Transverse colon (tissue), 4 donors: Measurements from ENCODE around the gene JUND. TPM values are rescaled to one million over a fixed set of nuclear protein-coding genes. Genes with fewer than 3 reads are reported as not detected.

Source experiments
- DNase-seq: peaks from one replicate; pipeline ENCODE4 v3.0.0-alpha.2; 2019
- H3K27ac ChIP-seq, 4 donors: fragments of 200-600 bp; sonication (generic); 2 replicates each; pipeline ENCODE4 v1.5.1; 2016 to 2018; ENCODE audit warnings: inconsistent platforms in 4 of 4
- H3K27me3 ChIP-seq: fragments of 200-600 bp; sonication (generic); 2 replicates; pipeline ENCODE4 v1.5.1; 2017; ENCODE audit warnings: inconsistent platforms
- H3K36me3 ChIP-seq, 4 donors: fragments of 200-600 bp; sonication (generic); 2 replicates each; pipeline ENCODE4 v1.5.1; 2017 to 2019; ENCODE audit warnings: inconsistent platforms in 4 of 4
- H3K4me1 ChIP-seq, 4 donors: fragments of 200-600 bp; sonication (generic); 2 replicates each; pipeline ENCODE4 v1.5.1; 2017 to 2020; ENCODE audit warnings: inconsistent platforms in 4 of 4
- H3K4me3 ChIP-seq, 4 donors: fragments of 200-600 bp; sonication (generic); 1 replicate in 1 of 4; 2 replicates in 3 of 4; pipeline versions ENCODE4 v1.5.1 to v1.6.1; 2017 to 2019; ENCODE audit warnings: inconsistent platforms in 4 of 4
- H3K9me3 ChIP-seq, 2 donors: fragments of 200-600 bp; sonication (generic); 2 replicates each; pipeline ENCODE4 v1.5.1; 2017 to 2019; ENCODE audit warnings: inconsistent platforms in 2 of 2
- CTCF ChIP-seq, 5 experiments: fragments of 200-600 bp in 3 of 5; fragments of 450-650 bp in 2 of 5; sonication (generic) in 3 of 5; IDR thresholded peaks; 1 replicate in 2 of 5; 2 replicates in 3 of 5; pipeline ENCODE4 v1.5.1; 2016 to 2017; ENCODE audit warnings: antibody characterized with exemption in 5 of 5, inconsistent platforms in 3 of 5, mild to moderate bottlenecking in 2 of 5, moderate library complexity in 1 of 5
- EP300 ChIP-seq: sonication (generic); formaldehyde crosslinking; IDR thresholded peaks from one replicate; pipeline ENCODE4 v1.6.1; 2017; ENCODE audit warnings: antibody characterized with exemption, low read depth
- POLR2A ChIP-seq: fragments of 450-650 bp; IDR thresholded peaks from one replicate; pipeline ENCODE4 v1.6.1; 2016; ENCODE audit warnings: antibody characterized with exemption, mild to moderate bottlenecking, moderate library complexity
- POLR2AphosphoS5 ChIP-seq, 3 donors: sonication (generic); formaldehyde crosslinking; IDR thresholded peaks; one replicate each; pipeline ENCODE4 v1.6.1; 2016; ENCODE audit warnings: antibody characterized with exemption in 3 of 3
- WGBS, 2 donors: methylation state at CpG; one replicate each; pipeline ENCODE4 v1.1.5; 2018; ENCODE audit warnings: low coverage in 1 of 2; 5-methylcytosine and 5-hydroxymethylcytosine counted together
- in situ Hi-C, 4 donors: fragments of 200-750 bp; cut with MboI; loops; one replicate each; pipeline versions ENCODE4 v1.15.0 to v1.15.1; 2017; ENCODE audit warnings: low sequenced_read_pairs in 3 of 4, low pct_ligation_motif_present in 1 of 4, low pct_unique_long_range_greater_than_20kb in 1 of 4
- intact Hi-C: fragments of 100-400 bp; cut with DNase I; formaldehyde crosslinking; loops from one replicate; pipeline ENCODE4 v1.15.1; 2023; ENCODE audit warnings: low total_unique reads
- total RNA-seq, 4 donors: library from RNA; depleted of rRNA; stranded (reverse); fragments of >200 nt; gene quantifications; one replicate each; pipeline ENCODE4 v1.1.0, GENCODE V29; 2016

Gene JUND
- total RNA-seq, 4 donors from 2014 or later, result 714 to 2,423 (median 1,288) TPM

DNA sequence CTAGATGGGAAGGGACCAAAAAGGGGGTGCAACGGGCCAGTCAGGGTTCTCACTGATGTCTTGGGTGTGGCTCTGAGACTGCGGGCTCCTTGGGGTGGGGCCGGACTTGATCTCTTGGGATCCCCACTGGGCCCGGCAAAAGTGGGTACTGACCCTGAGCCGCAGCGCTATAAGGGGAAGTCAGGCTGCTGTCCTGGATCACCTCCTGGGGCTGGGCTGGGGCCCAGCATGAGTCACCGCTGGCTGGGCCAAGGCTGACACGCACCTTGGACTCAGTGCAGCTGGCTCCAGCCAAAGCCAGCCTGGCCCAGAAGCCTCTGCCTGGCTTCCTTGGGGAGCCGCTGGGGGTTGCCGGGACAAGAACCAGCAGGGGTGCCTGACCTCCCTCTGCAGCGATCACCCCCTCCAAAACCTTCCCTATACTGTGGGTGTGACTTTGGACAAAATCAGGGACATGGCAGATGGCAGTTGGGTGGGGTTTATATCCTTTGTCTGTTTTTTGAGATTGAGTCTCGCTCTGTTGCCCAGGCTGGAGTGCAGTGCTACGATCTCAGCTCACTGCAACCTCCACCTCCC lies 6.6 kb downstream of the JUND start:
- Histone ChIP-seq H3K27me3 (no peaks in the 10 kb centered on the region), H3K4me1 (peaks cover 29 to 65% (median 48%) of the 10 kb centered on the region in 4 donors), H3K4me3 (peak overlapping the region in 1 of 4 donors; percentile 0), H3K9me3 (no peaks in the 10 kb centered on the region), H3K27ac (peak overlapping the region; percentile 77 to 100 (median 90)), H3K36me3 (peaks cover 0 to 7% (median 3%) of the 10 kb centered on the region in 4 donors)
- DNase-seq, result peak; percentile 92
- WGBS, 2 donors, result 22% methylated on average over 11 of the region's 13 CpGs; no CpG with 5 or more reads in 1 of the 2 donors
- TF ChIP-seq EP300, result peak; percentile 65
- TF ChIP-seq CTCF (IDR thresholded peaks at IDR 0.05), result peak in 3 of 5 experiments; percentile 9 to 44 (median 38)
- peak; percentile 71 to 94 (median 89) for TF ChIP-seq POLR2AphosphoS5 (IDR thresholded peaks at IDR 0.05)
- peak; percentile 51 for TF ChIP-seq POLR2A
- intact Hi-C loops (loop anchor here (5.0 kb wide), 1 partner anchor 52 kb away; no protein-coding TSS in a partner anchor), in situ Hi-C loops (loop anchor here (5.0 to 25.0 kb wide), 4 partner anchors 47 to 137 kb away; partner anchors contain the start of genes LSM4 (in 4 of the 4) and SSBP4 (in 1 of the 4))

GRCh38 chr19:18274219-18274780 lies 7.1 kb downstream of the JUND start, which contains the start of gene IQCN:
Gene IQCN (minus strand): TSS chr19:18274452. CDS start chr19:18269478, 4,974 bp downstream.
- no peaks in the 10 kb centered on the region for H3K27me3 ChIP-seq
- H3K9me3 ChIP-seq, result no peaks in the 10 kb centered on the region
- peaks cover 0 to 7% (median 3%) of the 10 kb centered on the region in 4 donors for H3K36me3 ChIP-seq
- intact Hi-C loops (no loop called here), in situ Hi-C loops (loop anchor here in 2 of 4 donors (10.0 to 25.0 kb wide), 2 partner anchors 51 to 138 kb away; partner anchors contain the start of genes LSM4 (in 2 of the 2) and SSBP4 (in 1 of the 2))
- 31 to 76% methylated on average over 2 to 9 of the region's 9 CpGs for WGBS, 2 donors
- DNase-seq, result peak; percentile 66
- peaks cover 29 to 64% (median 47%) of the 10 kb centered on the region in 4 donors for H3K4me1 ChIP-seq
- H3K4me3 ChIP-seq, result peak within 1 kb of the TSS in 1 of 4 donors; percentile 0
- TF ChIP-seq POLR2AphosphoS5 (IDR thresholded peaks at IDR 0.05), result peak in 1 of 3 donors; percentile 49
- TF ChIP-seq CTCF (IDR thresholded peaks at IDR 0.05), result no peak
- no peak for TF ChIP-seq EP300
- H3K27ac ChIP-seq, result peak within 1 kb of the TSS; percentile 77 to 100 (median 90)

DNA sequence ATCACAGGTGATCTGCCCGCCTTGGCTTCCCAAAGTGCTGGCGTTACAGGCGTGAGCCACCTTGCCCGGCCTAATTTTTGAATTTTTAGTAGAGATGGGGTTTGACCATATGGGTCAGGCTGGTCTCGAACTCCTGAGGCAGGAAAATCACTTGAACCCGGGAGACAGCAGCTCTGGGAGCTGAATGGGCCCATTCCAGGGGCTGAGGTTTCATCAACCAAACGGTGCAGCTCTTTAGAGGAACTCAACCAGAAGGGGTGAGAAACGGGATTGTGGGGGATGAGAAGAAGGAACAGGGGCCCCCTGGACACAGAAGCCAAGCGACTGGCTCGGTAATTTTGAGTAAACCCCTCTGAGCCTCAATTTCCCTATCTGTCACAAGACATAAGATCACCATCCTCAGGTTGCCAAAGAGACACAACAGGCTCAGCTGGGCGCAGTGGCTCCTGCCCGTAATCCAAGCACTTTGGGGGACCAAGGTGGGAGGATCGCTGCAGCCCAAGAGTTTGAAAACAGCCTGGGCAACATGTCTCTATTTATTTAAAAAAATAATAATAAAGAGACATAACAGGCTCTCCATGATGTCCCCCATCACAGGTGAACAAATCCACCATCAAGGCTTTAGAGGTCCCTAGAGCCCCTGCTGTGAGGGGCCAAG lies 7.7 kb downstream of the JUND start:
- TF ChIP-seq POLR2AphosphoS5 (IDR thresholded peaks at IDR 0.05) (peak in 2 of 3 donors; percentile 40 to 42), POLR2A (no peak)
- DNase-seq, result no peak
- 93 to 95% methylated on average over 4 to 13 of the region's 13 CpGs for WGBS, 2 donors
- Histone ChIP-seq H3K27me3 (no peaks in the 10 kb centered on the region), H3K4me1 (peaks cover 25 to 58% (median 41%) of the 10 kb centered on the region in 4 donors), H3K4me3 (no peak overlapping the region), H3K27ac (peak overlapping the region; percentile 77 to 100 (median 90)), H3K9me3 (no peaks in the 10 kb centered on the region), H3K36me3 (peaks cover 0 to 3% (median 1%) of the 10 kb centered on the region in 4 donors)
- intact Hi-C loops, result no loop called here
- in situ Hi-C loops, result loop anchor here in 2 of 4 donors (10.0 to 25.0 kb wide), 2 partner anchors 51 to 139 kb away; partner anchors contain the start of genes LSM4 (in 2 of the 2) and SSBP4 (in 1 of the 2)

- TF ChIP-seq POLR2A (no peak), CTCF (IDR thresholded peaks at IDR 0.05) (no peak), EP300 (no peak), POLR2AphosphoS5 (IDR thresholded peaks at IDR 0.05) (peak in 1 of 3 donors; percentile 34)
- in situ Hi-C loops, result loop anchor here in 2 of 4 donors (10.0 to 25.0 kb wide), 2 partner anchors 53 to 141 kb away; partner anchors contain the start of genes LSM4 (in 2 of the 2) and SSBP4 (in 1 of the 2)
- H3K4me3 ChIP-seq, result no peak overlapping the region
- no peaks in the 10 kb centered on the region for H3K9me3 ChIP-seq
- H3K4me1 ChIP-seq, result peaks cover 15 to 38% (median 24%) of the 10 kb centered on the region in 4 donors
- DNase-seq, result no peak
- peaks cover 0 to 10% (median 2%) of the 10 kb centered on the region in 4 donors for H3K36me3 ChIP-seq
- no peak overlapping the region for H3K27ac ChIP-seq
- intact Hi-C loops, result no loop called here
- H3K27me3 ChIP-seq, result no peaks in the 10 kb centered on the region
- 63 to 68% methylated on average over 4 to 6 of the region's 6 CpGs for WGBS, 2 donors
Observed at GRCh38 chr19:18271433-18271841, 10.0 kb downstream of the JUND start.
